ENCODE measurements around the gene SPG7.

The SPG7 gene

GRCh38 chr16:89522287-89522686 lies 14.1 kb downstream of the SPG7 start:
- DNase-seq, result no peak

- DNase-seq, result no peak
These were observed 15.6 kb downstream of the SPG7 start for GRCh38 chr16:89523680-89524344.

GRCh38 chr16:89525146-89525913 lies 17.1 kb downstream of the SPG7 start:
- DNase-seq, result no peak

GRCh38 chr16:89529097-89529496 lies 20.9 kb downstream of the SPG7 start:
- DNase-seq, result no peak

- DNase-seq, result no peak
These were observed 22.5 kb downstream of the SPG7 start for GRCh38 chr16:89530401-89531381.

GRCh38 chr16:89531821-89532526 lies 23.8 kb downstream of the SPG7 start:
- no peak for DNase-seq

- DNase-seq, result no peak
These were observed 26.1 kb downstream of the SPG7 start for GRCh38 chr16:89534252-89534756.

- DNase-seq, result no peak
These were observed 28.2 kb downstream of the SPG7 start for GRCh38 chr16:89536371-89536770.

GRCh38 chr16:89536886-89537548 lies 28.8 kb downstream of the SPG7 start:
- DNase-seq, result no peak

- DNase-seq, result no peak
These were observed 29.3 kb downstream of the SPG7 start for GRCh38 chr16:89537549-89537925.

GRCh38 chr16:89538286-89538685 lies 30.1 kb downstream of the SPG7 start:
- DNase-seq, result no peak

GRCh38 chr16:89540557-89540956 lies 32.4 kb downstream of the SPG7 start:
- DNase-seq, result no peak

GRCh38 chr16:89541792-89542191 lies 33.6 kb downstream of the SPG7 start:
- no peak for DNase-seq

GRCh38 chr16:89544113-89544512 lies 35.9 kb downstream of the SPG7 start:
- DNase-seq, result no peak

- no peak for DNase-seq
These were observed 36.5 kb downstream of the SPG7 start for GRCh38 chr16:89544713-89545043.

GRCh38 chr16:89545044-89545830 lies 37.0 kb downstream of the SPG7 start:
- DNase-seq, result no peak

- no peak for DNase-seq
These were observed 37.8 kb downstream of the SPG7 start for GRCh38 chr16:89545831-89546574.

GRCh38 chr16:89546781-89547180 lies 38.6 kb downstream of the SPG7 start:
- DNase-seq, result no peak

- no peak for DNase-seq
These were observed 39.1 kb downstream of the SPG7 start for GRCh38 chr16:89547291-89547690.

- no peak for DNase-seq
These were observed 39.7 kb downstream of the SPG7 start for GRCh38 chr16:89547860-89548259.

Measured in NCI-H2081 treated with DMSO at 0.1 percent for 48 hours (cell line).